Right ventricle myocardium superior (tissue), 1 donor: Measurements from ENCODE around the gene RGMB. TPM values are rescaled to one million over a fixed set of nuclear protein-coding genes. Genes with fewer than 3 reads are reported as not detected.

ENCODE experiments used
- ATAC-seq: fragments of 200-7000 bp; cut with Tn5 transposase; one replicate; pipeline ENCODE4 v1.9.1; 2020; ENCODE audit warnings: mild to moderate bottlenecking; ENCODE audit not compliant: poor library complexity
- DNase-seq: peaks from one replicate; pipeline ENCODE4 v3.0.0-alpha.2; 2020
- intact Hi-C: fragments of 100-400 bp; cut with DNase I; formaldehyde crosslinking; loops from one replicate; pipeline ENCODE4 v1.11.2; 2022
- total RNA-seq: library from RNA; stranded (reverse); fragmentation: NEBNext Ultra II Directional; extraction: Animal tissue kit (Norgen Biotek cat#: 25700); gene quantifications from one replicate; pipeline ENCODE4 v1.2.1, GENCODE V29; 2021
- donor health status: DM: no; HTN: yes; CAD: no; lungs with severe emphysema.

RGMB gene
- total RNA-seq, 1 donor from 2014 or later: 11.3 TPM

DNA sequence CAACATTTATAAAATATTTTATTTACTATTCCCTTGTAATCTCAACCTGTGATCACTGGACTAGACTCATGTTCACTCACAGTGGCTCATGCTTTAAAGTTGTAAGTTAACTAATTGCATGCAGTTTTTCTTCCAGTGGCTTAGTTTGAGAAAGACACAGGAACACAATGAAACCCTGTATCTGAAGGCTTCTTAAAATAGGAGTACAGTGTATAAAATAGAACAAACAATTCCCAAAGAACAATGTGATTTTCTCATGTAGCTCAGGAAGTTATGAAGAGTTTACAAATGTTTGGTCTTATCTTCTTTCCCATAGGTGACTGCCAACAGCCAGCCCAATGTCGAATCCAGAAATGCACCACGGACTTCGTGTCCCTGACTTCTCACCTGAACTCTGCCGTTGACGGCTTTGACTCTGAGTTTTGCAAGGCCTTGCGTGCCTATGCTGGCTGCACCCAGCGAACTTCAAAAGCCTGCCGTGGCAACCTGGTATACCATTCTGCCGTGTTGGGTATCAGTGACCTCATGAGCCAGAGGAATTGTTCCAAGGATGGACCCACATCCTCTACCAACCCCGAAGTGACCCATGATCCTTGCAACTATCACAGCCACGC lies 5.9 kb downstream of the RGMB start:
- DNase-seq (no peak), ATAC-seq (peak; percentile 63)
- intact Hi-C loops: no loop called here

DNA sequence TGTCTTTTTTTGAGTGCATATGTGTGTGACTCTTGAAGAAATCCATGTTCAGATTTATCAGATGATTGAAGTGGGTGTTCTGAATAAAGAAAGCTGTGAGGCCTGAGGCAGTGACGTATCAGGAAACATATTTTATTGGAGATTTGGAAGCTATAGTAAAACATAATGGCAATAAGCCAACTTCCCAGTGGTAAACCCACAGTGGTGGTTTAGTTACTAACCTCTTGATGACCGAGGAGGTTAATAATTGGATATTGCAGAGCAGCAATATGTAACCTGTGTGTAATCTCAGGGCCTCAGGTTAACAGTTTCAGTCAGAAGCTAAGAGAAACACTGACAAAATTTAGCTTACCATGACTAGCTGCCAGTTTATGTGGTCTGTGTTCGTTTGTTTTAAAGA lies 6.9 kb downstream of the RGMB start:
- DNase-seq: no peak
- intact Hi-C loops: no loop called here
- no peak for ATAC-seq

DNA sequence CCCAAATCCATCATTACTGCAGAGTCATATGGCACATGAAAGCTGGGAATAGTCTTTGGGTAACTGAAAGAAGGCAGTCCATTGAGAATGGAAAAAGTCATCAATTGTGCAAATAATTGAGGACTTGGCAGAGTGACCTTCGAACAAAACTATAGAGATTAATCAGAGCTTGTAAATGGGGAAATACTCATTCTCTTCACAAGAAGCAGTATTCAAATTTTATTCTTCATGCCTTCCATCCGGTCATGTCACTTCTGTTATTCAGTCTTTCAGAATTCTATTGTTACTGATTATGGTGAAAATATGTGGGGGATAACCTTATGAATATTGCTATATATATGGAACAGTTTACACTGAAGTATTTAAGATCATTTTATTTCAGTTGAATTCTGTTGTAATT lies 8.1 kb downstream of the RGMB start:
- no peak for ATAC-seq
- DNase-seq: no peak
- intact Hi-C loops: no loop called here

DNA sequence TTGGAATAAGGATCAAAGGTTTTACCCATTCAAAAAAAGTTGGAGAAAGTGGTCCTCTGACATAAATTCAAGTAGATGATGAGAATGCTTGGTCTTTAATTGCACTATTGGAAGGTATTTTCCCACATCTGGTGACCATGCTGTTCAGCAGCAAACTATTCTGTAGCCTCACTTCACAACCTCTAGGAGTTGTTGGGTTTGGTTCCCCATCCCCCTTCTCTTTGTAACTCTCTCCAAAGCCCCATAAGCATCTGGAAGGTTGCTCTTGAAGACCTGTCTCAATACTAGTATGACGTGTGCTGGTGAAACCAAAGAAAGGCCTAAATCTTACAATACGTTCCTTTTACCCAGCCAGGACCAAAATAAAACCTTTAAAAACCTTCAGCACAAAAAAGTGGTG lies 8.5 kb downstream of the RGMB start:
- intact Hi-C loops: no loop called here

DNA sequence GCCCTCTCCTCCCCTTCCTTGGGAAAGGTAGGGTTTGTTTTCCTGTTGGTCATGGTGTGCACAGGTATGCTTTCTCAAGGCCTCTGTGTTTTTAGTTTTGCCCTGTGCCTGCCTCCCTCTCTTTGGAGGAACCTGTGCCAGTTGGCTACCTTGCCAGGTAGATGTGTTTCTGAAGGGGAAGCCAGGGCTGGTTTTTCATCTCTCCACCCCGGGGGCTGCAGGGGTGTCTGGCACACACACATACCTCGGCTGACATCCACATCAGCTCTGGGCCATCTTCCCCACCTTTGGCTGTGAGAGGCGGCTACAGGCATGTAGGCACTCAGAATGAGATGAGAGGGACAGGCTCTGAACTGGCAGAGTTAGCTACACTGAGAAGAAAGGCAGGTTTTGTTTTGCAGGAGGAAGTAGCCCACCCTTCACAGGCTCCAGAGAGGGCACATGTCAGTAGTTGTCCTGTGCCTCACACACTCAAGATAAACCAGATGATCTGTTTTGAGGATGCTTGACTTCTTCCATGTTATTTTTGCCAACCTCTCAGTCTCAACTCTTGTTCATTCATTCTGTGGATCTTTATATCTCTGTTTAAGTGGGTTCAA lies 9.7 kb downstream of the RGMB start:
- DNase-seq: no peak
- intact Hi-C loops: no loop called here
- ATAC-seq: no peak

More for the DNA sequence above, 8.5 kb downstream of the RGMB start:
- no peak for ATAC-seq
- DNase-seq: no peak

DNA sequence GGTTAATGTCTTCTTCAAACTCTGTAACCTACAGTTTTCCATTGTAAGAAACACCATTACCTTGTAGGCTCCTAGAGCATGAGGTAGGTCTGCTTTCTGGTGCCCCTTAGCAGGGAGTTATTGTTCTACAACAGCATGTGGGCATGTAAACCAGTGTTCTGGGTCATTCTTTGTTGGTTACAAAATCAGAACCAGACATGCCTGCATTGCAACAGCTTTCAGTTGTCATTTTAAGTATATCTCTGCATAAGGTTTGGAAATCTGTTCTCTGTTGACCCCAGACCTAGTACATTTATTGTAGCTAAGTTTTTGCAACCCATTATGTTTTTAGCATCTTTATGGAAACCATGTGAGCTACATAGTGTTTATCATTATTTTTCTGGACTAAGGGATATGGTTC lies 10.9 kb downstream of the RGMB start:
- ATAC-seq: no peak
- intact Hi-C loops: no loop called here
- no peak for DNase-seq

DNA sequence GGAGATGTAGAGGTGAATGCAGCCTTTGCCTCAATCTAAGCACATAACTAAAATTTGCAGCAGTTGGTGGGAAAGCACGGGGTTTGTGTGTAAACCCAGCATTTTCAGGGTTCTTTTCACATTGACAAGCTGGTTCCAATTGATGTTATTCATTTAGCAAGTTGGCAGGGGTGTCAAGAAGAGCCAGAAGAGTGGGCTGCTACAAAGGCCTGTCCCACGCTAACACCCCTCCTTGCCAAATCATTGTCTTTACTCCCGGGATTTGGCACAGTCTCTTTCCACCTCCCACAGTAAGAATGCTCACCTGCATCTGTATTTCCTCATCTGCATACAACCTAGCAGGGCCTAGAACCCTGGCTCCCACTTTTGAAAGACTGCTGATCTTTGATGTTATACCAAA lies 11.8 kb downstream of the RGMB start:
- DNase-seq (no peak), ATAC-seq (no peak)
- intact Hi-C loops: no loop called here

DNA sequence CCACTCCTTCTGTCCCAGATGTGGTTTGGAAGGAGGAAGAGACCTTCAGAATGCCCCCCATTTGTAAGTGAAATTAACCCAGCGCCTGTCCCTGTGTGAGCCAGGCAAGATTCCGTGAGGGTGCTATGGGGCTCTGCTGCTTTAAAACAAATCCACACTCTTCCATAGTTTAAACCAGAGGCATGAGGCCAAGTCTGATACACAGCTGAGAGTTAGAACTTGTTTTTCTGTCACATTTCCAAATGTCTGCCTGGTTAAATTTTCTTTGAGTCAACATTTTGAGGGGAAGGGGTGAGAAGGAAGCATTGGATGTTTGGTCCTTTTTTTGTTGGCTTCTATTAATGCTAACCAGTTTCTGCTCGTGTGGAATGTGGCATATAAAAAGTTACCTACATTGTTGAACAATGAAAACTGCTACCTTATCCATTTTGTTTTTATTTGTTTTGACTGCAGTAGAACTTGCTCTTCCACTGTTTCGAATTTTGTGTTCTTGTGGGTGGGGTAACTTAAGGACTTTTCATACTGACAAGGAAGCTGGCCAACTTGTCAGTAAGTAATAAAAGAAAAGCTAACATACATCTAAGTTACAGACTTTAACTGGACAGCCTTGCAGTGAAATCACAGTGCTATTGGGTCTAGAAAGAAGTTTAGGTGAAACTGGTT lies 12.9 kb downstream of the RGMB start:
- intact Hi-C loops: no loop called here
- no peak for DNase-seq
- ATAC-seq: no peak

DNA sequence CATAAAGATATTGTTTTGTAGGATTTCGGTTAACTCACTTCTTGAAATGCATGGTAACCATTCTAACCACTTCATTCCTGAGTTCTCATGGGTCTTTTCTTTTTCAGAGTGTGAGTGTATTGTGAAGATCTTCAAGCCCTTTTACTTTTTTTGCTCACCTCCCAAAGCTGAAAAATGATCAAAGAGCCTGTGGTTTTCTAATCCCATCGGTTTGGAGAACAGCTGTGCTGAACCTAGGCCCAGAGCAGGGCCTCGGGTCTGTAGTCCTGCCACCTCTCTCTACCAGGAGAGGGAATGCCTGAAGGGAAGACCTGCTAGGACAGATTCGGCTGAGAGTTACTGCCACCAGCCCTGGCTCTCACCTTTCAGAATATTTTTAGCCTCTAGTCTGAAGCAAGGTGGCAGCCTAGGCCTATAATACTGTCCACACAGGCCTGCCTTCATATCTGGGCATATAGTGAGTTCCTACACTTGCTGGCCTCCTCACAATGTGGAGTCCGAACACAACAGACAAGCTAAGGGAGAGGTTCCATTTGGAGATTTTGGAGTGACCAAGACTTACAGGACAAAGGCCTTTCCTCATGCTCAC lies 13.8 kb downstream of the RGMB start:
- intact Hi-C loops: no loop called here
- ATAC-seq (peak; percentile 90), DNase-seq (no peak)

DNA sequence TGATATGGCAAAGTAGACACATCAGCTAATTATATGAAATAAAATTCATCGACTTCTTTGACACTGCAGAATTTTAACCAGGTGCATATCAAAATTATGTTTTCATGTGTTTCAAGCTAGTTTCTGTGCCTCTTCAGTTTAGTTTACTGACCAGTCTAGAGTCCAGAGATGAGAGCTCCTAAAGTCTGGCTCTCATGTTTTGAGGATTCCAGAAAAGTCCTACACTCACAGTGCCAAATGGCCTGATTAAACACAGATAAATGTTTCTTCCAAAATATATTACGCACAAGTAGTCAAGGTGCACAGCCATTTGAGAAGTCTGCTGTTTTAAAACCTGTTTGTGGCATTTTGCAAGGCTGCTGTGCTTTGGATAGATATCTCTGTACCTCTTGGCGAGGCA lies 15.6 kb downstream of the RGMB start:
- ATAC-seq: no peak
- DNase-seq: no peak
- intact Hi-C loops: no loop called here

DNA sequence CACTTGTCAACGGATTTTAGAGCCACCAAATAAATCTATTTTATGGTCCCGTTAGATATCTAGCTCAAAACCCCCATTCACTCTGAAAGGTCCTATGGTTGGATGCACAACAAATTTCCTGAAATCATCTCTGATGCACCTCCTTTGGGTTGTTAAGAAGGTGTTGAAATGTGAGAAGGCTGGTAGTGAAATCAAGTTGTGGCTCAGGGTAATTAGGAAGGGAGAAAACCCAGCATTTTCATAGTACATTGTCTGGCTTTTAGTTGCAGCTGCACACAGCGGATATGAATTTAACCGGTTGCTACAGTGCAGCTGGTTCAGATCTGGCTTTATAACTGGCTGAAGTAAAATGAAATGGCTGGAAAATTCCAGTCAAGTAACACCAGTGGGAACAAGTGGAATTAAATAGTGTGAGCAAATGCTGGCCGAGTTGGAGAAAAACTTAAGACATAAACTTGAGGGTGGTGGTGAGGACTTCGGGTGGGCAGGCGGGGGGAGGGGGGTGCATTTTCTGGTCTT lies 17.6 kb downstream of the RGMB start:
- peak; percentile 42 for ATAC-seq

DNA sequence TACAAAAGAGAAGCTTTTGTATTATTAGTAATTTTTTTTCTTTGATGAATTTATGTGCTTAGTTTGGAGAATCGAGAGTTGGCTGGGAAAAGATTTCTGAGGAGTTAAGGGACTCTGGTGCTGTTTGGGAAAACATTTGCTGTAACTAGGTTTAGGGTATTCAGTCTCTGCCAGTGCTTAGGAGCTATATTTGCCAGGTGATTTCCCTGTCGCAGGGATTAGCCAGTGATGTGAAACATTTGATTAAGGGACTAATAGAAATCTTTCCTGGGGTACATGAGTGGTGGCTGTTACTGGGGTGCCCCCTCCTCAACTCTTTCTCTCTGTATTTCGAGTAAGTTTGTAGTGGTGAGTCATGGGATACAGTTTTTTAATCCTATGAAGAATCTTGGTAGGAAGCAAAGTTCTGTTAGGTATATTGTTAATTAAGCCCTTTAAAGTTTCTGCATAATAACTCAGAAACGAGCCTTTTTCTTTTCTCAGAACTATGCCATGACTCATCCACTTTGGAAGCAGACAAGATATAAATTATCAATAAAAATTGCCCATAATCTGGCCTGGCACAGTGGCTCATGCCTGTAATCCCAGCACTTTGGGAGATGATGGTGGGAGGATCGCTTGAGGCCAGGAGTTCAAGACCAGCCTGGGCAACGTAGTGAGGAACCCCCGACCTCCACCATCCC lies 18.6 kb downstream of the RGMB start:
- intact Hi-C loops: no loop called here
- no peak for ATAC-seq

More for the DNA sequence above, 17.6 kb downstream of the RGMB start:
- intact Hi-C loops: no loop called here
- no peak for DNase-seq

DNA sequence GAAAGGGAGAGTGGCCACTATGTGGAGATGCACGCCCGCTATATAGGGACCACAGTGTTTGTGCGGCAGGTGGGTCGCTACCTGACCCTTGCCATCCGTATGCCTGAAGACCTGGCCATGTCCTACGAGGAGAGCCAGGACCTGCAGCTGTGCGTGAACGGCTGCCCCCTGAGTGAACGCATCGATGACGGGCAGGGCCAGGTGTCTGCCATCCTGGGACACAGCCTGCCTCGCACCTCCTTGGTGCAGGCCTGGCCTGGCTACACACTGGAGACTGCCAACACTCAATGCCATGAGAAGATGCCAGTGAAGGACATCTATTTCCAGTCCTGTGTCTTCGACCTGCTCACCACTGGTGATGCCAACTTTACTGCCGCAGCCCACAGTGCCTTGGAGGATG lies 19.8 kb downstream of the RGMB start:
- intact Hi-C loops: no loop called here
- DNase-seq (no peak), ATAC-seq (no peak)

More for the DNA sequence above, 18.6 kb downstream of the RGMB start:
- no peak for DNase-seq

DNA sequence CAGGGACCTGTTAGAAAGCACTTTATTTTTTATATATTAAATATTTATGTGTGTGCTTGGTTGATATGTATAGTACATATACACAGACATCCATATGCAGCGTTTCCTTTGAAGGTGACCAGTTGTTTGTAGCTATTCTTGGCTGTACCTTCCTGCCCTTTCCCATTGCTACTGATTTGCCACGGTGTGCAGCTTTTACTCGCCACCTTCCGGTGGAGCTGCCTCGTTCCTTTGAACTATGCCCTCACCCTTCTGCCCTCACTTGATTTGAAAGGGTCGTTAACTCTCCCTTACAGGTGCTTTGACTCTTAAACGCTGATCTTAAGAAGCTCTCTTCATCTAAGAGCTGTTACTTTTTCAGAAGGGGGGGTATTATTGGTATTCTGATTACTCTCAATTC lies 20.5 kb downstream of the RGMB start:
- DNase-seq: no peak
- no peak for ATAC-seq
- intact Hi-C loops: no loop called here

DNA sequence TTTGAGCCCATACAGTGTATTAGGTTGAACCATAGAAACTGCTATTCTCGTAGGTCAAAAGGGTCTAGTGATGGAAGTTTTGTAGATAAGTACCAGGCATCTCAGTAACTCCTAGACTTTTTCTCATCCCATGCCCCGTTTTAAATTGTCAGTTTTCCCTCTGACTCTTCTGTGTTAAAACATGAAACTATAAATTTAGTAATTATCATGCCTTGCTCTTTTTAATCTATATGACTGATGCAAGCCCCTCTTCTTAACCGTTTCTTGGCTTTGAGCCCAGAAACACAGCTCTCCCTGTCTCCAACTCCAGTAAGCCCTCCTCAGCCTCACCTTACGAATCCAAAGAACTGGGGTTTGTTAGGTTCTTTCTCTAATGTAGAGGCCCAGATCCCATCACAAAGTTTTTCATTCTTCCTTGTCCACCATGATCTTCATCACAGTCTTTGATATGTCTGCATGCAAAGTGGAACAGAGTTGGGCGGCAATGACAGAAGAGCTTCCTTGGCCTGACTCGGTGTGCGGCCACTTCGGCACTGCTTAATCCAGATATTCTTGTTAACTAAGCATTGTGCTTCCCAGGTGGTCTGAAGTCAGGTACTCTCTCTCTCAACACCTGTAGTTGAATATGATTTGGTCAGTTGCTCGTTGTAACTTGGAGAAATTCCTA lies 21.1 kb downstream of the RGMB start:
- intact Hi-C loops: no loop called here
- ATAC-seq (no peak), DNase-seq (no peak)

DNA sequence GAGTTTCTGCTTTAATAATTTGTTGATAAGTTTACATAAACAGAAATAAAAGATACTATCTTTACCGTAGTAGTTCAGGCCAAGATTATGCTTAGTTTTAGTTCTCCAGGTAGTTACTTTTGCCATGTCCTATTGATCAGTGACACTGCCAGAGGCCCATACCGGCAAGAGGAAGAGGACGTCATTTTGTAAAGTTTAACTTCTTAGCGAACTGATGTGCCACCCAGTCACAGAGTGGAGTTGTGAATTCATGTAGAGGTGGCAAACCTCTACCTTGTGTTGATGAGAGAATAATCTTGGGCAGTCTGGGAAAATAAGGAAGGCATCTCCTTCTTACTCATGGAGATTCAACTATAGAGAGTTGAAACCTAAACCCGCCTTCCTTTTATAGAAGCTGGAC lies 21.8 kb downstream of the RGMB start:
- DNase-seq (no peak), ATAC-seq (no peak)
- intact Hi-C loops: no loop called here

DNA sequence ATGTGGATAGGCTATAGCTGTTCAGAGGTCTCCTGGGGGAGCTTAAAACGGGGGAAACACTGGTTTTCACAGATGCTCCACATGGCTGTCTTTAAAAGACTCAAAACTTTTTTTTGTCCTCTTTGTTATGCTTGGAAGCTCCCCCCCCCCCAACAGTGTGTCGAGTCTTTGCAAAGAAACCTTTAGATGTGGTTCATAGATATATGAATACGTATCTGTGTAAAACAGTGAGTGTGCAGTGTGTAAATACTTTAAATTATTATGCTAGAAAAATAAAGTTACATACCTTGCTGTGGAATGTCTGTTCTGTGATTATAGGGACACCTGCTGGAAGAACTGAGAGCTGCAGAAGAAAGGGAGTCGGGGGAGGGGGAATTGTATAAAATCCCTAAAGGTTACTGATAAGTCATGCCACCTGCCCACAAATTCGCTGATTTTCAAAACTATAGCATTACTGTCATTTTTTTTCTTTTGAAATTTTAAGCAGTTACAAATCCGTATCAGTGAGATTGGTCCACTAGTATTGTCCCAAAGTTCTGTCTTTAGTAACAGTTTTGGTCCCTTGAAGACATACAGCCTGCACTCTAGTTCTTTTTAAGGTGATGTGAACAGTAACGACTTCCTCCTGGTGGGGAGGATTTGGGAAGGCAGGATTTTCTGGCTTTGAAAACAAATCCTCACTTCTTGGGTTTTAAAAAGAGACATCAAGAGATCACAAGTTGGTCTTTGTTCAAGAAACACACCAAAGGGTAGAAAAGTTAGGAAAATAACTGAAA lies 22.9 kb downstream of the RGMB start:
- ATAC-seq (peak; percentile 74), DNase-seq (no peak)
- intact Hi-C loops: no loop called here

DNA sequence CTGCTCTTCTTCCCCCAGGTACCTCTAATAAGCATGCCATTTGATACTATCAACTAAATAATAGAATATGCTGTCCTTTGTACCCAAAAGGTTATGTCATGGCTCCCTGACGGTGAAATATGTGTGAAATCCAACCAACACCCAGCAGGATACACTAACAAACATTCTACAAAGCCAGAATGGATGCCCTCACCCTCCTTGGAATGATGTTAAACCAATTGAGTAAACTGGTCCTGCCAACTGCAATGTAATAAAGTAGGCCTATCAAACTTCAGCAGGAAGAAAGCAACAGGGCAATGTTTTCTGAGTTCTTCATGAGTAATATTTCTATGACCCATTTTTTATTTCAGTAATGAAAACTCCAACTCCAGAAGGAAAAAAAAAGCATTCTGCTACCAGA lies 24.9 kb downstream of the RGMB start:
- intact Hi-C loops: no loop called here
- DNase-seq: no peak
- ATAC-seq: no peak
